COLO829 (cell line): ENCODE measurements around the gene TIE1.
"Not testable (repeated sequence)": the region's sequence is repeated elsewhere in the genome, so short reads cannot be mapped to it uniquely, and the experiment has no call there.

ENCODE experiments used
- DNase-seq: peaks from one replicate; pipeline ENCODE4 v3.0.0; 2012; ENCODE audit warnings: low spot score

TIE1 gene

GRCh38 chr1:43363283-43363934, 62.6 kb downstream of the TIE1 start:
- DNase-seq, result no peak

DNA sequence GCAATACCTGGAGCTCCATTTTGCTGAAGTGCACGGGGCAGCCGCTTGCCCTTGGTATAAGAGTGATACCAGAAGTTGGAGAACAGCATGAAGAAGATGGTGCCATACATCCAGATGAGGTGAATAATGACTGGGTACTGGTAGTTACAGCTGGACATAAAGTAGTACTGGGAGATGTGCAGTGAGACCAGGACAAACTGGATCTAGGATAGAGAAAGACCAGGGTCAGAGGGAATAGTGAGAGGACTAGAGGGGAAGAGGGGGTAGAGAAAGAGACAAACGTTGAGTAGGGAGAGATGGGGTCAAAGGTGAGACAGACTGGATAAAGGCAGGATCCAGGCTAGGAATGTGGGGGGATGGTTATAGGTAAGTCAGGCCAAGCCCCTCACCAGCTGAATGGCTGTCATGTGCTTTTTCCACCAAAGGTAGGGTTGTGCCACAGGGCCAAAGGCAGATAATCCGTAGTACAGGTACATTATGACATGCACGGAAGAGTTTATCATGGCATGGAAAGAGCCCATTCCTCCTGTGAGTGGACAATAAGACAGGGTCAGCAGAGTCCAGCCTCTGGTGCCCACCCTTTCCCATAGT, 63.2 kb downstream of the TIE1 start:
- DNase-seq, result no peak

GRCh38 chr1:43365678-43366077, 64.9 kb downstream of the TIE1 start:
- DNase-seq, result no peak

- no peak for DNase-seq
Measured at GRCh38 chr1:43366179-43366578, 65.4 kb downstream of the TIE1 start.

- no peak for DNase-seq
Measured at GRCh38 chr1:43366601-43367025, 65.8 kb downstream of the TIE1 start.

GRCh38 chr1:43367026-43367903, 66.5 kb downstream of the TIE1 start:
- DNase-seq, result no peak

- DNase-seq, result peak; percentile 53
Measured at GRCh38 chr1:43367904-43368645, 67.3 kb downstream of the TIE1 start, which contains the start of gene ELOVL1. ELOVL1 (minus strand) TSS chr1:43368011; CDS start chr1:43365609, 2,402 bp downstream.

DNA sequence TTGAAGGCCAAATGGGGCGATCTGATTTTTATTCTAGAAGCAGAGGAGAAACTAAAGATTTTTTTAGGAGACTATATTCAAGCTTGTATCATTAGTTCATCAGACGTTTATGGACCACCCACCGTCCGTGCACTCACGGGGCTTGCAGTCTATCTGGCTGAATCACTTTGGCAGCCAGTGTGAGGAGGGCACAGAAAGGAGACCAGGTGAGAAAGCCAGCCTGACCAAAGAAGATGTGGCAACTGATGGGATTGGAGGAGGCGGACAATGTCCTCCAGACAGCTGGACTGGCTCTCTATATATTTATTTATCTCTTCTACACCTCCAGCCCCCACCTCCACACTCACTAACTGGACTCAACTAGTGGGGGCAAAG, 67.9 kb downstream of the TIE1 start:
- DNase-seq, result no peak

GRCh38 chr1:43369779-43370178, 69.0 kb downstream of the TIE1 start:
- not testable (repeated sequence) for DNase-seq

DNA sequence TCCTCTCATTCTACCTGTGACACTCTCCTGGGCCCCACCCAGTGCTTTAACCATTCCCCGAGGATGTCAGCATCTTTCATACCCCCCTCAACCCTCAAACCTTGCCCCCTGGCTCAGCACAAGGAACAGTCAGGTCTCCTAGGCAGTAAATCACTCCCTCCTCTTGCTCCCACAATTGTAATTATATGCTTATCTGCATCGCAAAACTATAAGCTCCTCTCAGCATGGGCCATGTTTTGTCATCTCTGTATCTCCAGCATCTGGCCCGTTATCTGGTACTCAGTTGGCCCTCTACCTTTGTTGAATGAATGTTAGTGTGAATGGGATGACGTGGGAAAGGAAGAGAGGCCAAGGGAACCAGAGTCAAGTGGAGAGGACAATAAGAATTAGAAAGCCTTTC, 69.8 kb downstream of the TIE1 start:
- no peak for DNase-seq

- DNase-seq, result no peak
Measured at GRCh38 chr1:43372172-43372571, 71.4 kb downstream of the TIE1 start.
